H1 (cell line): ENCODE measurements around the gene PITRM1. TPM values are rescaled to one million over a fixed set of nuclear protein-coding genes. Genes with fewer than 3 reads are reported as not detected.

ENCODE experiments used
- CTCF ChIA-PET: fragments of 300-600 bp; sonication (Branson Sonifier 250); formaldehyde crosslinking; loops from one replicate; lab custom pipeline; 2021; ENCODE audit not compliant: partially characterized antibody; lab: Charles Lee
- POLR2A ChIA-PET: fragments of 300-600 bp; sonication (Branson Sonifier 250); formaldehyde crosslinking; loops from one replicate; lab custom pipeline; 2021; ENCODE audit warnings: inconsistent platforms; ENCODE audit not compliant: partially characterized antibody; lab: Charles Lee
- DNase-seq, 2 experiments: peaks; one replicate each; pipeline versions ENCODE4 v3.0.0 to v3.0.0-alpha.2; 2010 to 2022; ENCODE audit warnings: low spot score in 2 of 2, low read depth in 1 of 2, mixed read lengths in 1 of 2
- FAIRE-seq: peaks from 2 replicates; lab custom pipeline; 2011; peaks lifted over from hg19 to GRCh38; lab: Jason Lieb, UNC
- H2AFZ ChIP-seq: 2 replicates; pipeline ENCODE4 v1.8.1; 2012; ENCODE audit warnings: low read length, inconsistent platforms
- H2AK5ac ChIP-seq: 2 replicates; pipeline ENCODE4 v1.6.1; 2013; ENCODE audit warnings: low read depth, low read length
- H2BK120ac ChIP-seq: replicated peaks from 2 replicates; pipeline ENCODE3; 2013; ENCODE audit warnings: low read depth, low read length, inconsistent platforms
- H2BK12ac ChIP-seq: 2 replicates; pipeline ENCODE4 v1.6.1; 2013; ENCODE audit warnings: low read depth, low read length
- H2BK15ac ChIP-seq: 2 replicates; pipeline ENCODE4 v1.6.1; 2013; ENCODE audit warnings: low read length
- H2BK20ac ChIP-seq: 2 replicates; pipeline ENCODE4 v1.6.1; 2013; ENCODE audit warnings: low read length
- H2BK5ac ChIP-seq: 2 replicates; pipeline ENCODE4 v1.6.1; 2013; ENCODE audit warnings: low read depth, low read length
- H3K14ac ChIP-seq: 2 replicates; pipeline ENCODE4 v1.6.1; 2013; ENCODE audit warnings: inconsistent platforms; ENCODE audit not compliant: insufficient read length
- H3K18ac ChIP-seq: 2 replicates; pipeline ENCODE4 v1.6.1; 2013; ENCODE audit warnings: low read length; ENCODE audit errors: extremely low read depth
- H3K23ac ChIP-seq: 2 replicates; pipeline ENCODE4 v1.6.1; 2013; ENCODE audit warnings: inconsistent platforms; ENCODE audit not compliant: insufficient read length
- H3K23me2 ChIP-seq: 2 replicates; pipeline ENCODE4 v1.6.1; 2013; ENCODE audit warnings: low read depth, low read length
- H3K27ac ChIP-seq: 2 replicates; pipeline ENCODE4 v1.6.1; 2011; ENCODE audit warnings: low read depth, low read length, inconsistent platforms
- H3K27me3 ChIP-seq, 4 experiments: replicated peaks in 1 of 4; 1 replicate in 1 of 4; 2 replicates in 3 of 4; pipeline versions ENCODE4 v1.6.1 to v1.8.1; 2011 to 2013; ENCODE audit warnings: low read length in 3 of 4, mild to moderate bottlenecking in 3 of 4, inconsistent platforms in 2 of 4, mixed read lengths in 2 of 4, moderate library complexity in 1 of 4; ENCODE audit not compliant: control insufficient read depth in 3 of 4, insufficient read depth in 3 of 4; ENCODE audit errors: extremely low read depth in 1 of 4
- H3K36me3 ChIP-seq, 4 experiments: 2 replicates each; pipeline versions ENCODE4 v1.6.1 to v1.8.1; 2011 to 2013; ENCODE audit warnings: mild to moderate bottlenecking in 4 of 4, low read length in 3 of 4, moderate library complexity in 2 of 4, control low read depth in 1 of 4, inconsistent platforms in 1 of 4; ENCODE audit not compliant: insufficient read depth in 4 of 4, control insufficient read depth in 2 of 4
- H3K4ac ChIP-seq: replicated peaks from 2 replicates; pipeline ENCODE3; 2013; ENCODE audit warnings: low read length, low read depth, mixed read lengths, inconsistent platforms; ENCODE audit not compliant: insufficient read length
- H3K4me1 ChIP-seq, 4 experiments: replicated peaks in 1 of 4; 1 replicate in 1 of 4; 2 replicates in 3 of 4; pipeline versions ENCODE4 v1.6.1 to v1.8.1; 2011 to 2013; ENCODE audit warnings: low read length in 3 of 4, inconsistent platforms in 2 of 4, mixed read lengths in 1 of 4; ENCODE audit not compliant: insufficient read depth in 4 of 4, control insufficient read depth in 3 of 4
- H3K4me2 ChIP-seq, 2 experiments: 2 replicates each; pipeline versions ENCODE4 v1.6.1 to v1.8.1; 2011 to 2013; ENCODE audit warnings: low read depth in 2 of 2, low read length in 2 of 2, control low read depth in 1 of 2, inconsistent platforms in 1 of 2, mild to moderate bottlenecking in 1 of 2; ENCODE audit not compliant: insufficient read depth in 1 of 2
- H3K4me3 ChIP-seq, 4 experiments: fragments of 200-600, 300-600 bp in 1 of 4; sonication (generic), shearing (Covaris generic), sonication (Bioruptor Twin) in 1 of 4; 2 replicates each; pipeline versions ENCODE4 v1.5.1 to v1.8.1; 2011 to 2016; ENCODE audit warnings: low read length in 4 of 4, low read depth in 3 of 4, control low read depth in 2 of 4, inconsistent platforms in 2 of 4, mild to moderate bottlenecking in 2 of 4, mixed read lengths in 1 of 4, moderate library complexity in 1 of 4; ENCODE audit not compliant: insufficient read depth in 2 of 4; ENCODE audit errors: extremely low read depth in 1 of 4
- H3K56ac ChIP-seq: replicated peaks from 2 replicates; pipeline ENCODE3; 2013; ENCODE audit warnings: low read depth, mild to moderate bottlenecking, mixed read lengths, low read length, inconsistent platforms; ENCODE audit not compliant: insufficient read length
- H3K79me1 ChIP-seq: 2 replicates; pipeline ENCODE4 v1.6.1; 2013; ENCODE audit warnings: low read depth, low read length, control low read depth
- H3K79me2 ChIP-seq, 2 experiments: 2 replicates each; pipeline versions ENCODE4 v1.6.1 to v1.8.1; 2012 to 2013; ENCODE audit warnings: low read length in 2 of 2, mild to moderate bottlenecking in 2 of 2, inconsistent platforms in 1 of 2; ENCODE audit not compliant: insufficient read depth in 2 of 2, control insufficient read depth in 1 of 2
- H3K9ac ChIP-seq, 4 experiments: replicated peaks in 1 of 4; 1 replicate in 1 of 4; 2 replicates in 3 of 4; pipeline versions ENCODE4 v1.6.1 to v1.8.1; 2011 to 2013; ENCODE audit warnings: low read depth in 3 of 4, low read length in 3 of 4, control low read depth in 2 of 4, mild to moderate bottlenecking in 2 of 4, moderate library complexity in 2 of 4, inconsistent platforms in 1 of 4; ENCODE audit errors: extremely low read depth in 1 of 4
- H3K9me3 ChIP-seq, 2 experiments: 2 replicates each; pipeline versions ENCODE4 v1.6.1 to v1.8.1; 2012 to 2013; ENCODE audit warnings: mild to moderate bottlenecking in 2 of 2, moderate library complexity in 2 of 2, control low read depth in 1 of 2, inconsistent platforms in 1 of 2, low read depth in 1 of 2, low read length in 1 of 2, mixed read lengths in 1 of 2; ENCODE audit not compliant: insufficient read depth in 2 of 2
- H4K20me1 ChIP-seq, 2 experiments: replicated peaks in 1 of 2; 2 replicates each; pipeline versions ENCODE3 to v1.8.1; 2011 to 2013; ENCODE audit warnings: inconsistent platforms in 2 of 2, low read length in 2 of 2, mild to moderate bottlenecking in 1 of 2; ENCODE audit not compliant: insufficient read depth in 2 of 2, control insufficient read depth in 1 of 2
- H4K5ac ChIP-seq: 2 replicates; pipeline ENCODE4 v1.6.1; 2013; ENCODE audit warnings: low read length, low read depth, mixed read lengths, inconsistent platforms; ENCODE audit not compliant: insufficient read length
- H4K8ac ChIP-seq: 2 replicates; pipeline ENCODE4 v1.8.0; 2013; ENCODE audit warnings: mild to moderate bottlenecking, moderate library complexity, low read length, inconsistent platforms; ENCODE audit not compliant: insufficient read depth; ENCODE audit errors: extremely low read depth
- H4K91ac ChIP-seq: replicated peaks from 2 replicates; pipeline ENCODE3; 2013; ENCODE audit warnings: low read length, mixed read lengths, inconsistent platforms; ENCODE audit not compliant: insufficient read length
- CBX5 ChIP-seq: fragments of 300-800, 300-1000 bp; sonication (generic); IDR thresholded peaks from 2 replicates; pipeline ENCODE4 v1.7.1; 2016; ENCODE audit warnings: antibody characterized with exemption, low read length, low read depth
- WGBS, 2 experiments: shearing (Covaris generic) in 1 of 2; methylation state at CpG; one replicate each; pipeline versions ENCODE4 v1.1.6 to v1.1.7; 2013 to 2015; ENCODE audit warnings: low lambda C conversion rate in 2 of 2, mixed read lengths in 2 of 2, inconsistent platforms in 1 of 2, low coverage in 1 of 2, missing lambda C conversion rate in 1 of 2; ENCODE audit not compliant: insufficient replicate concordance in 2 of 2, insufficient coverage in 1 of 2, insufficient read length in 1 of 2; ENCODE audit errors: extremely low coverage in 1 of 2, missing lambda C conversion rate in 1 of 2; 5-methylcytosine and 5-hydroxymethylcytosine counted together
- polyA plus RNA-seq, 7 experiments: library from polyadenylated mRNA; depleted of rRNA in 3 of 7; stranded (reverse) in 5 of 7; unstranded in 2 of 7; fragments of >200 nt in 5 of 7; fragments of 200-250 nt in 2 of 7; gene quantifications; 1 replicate in 5 of 7; 2 replicates in 1 of 7; 4 replicates in 1 of 7; pipeline versions ENCODE4 v1.2.1 to v1.2.3, GENCODE V29; 2011 to 2013; ENCODE audit warnings: missing spikeins in 2 of 7, mixed read lengths in 2 of 7
- total RNA-seq: library from RNA; stranded (reverse); fragmentation: NEBNext Ultra II Directional; extraction: Animal tissue kit (Norgen Biotek cat#: 25700); gene quantifications from 2 replicates; pipeline ENCODE4 v1.2.1, GENCODE V29; 2021

The PITRM1 gene
- total and polyA plus RNA-seq, 2 of the 8 experiments (the other 6 are each of a cell fraction or from before 2014, with no cell fraction given): 18.6 to 31.5 TPM

GRCh38 chr10:3111621-3112163 is 60.9 kb downstream of the PITRM1 start:
- FAIRE-seq: no peak
- H2BK15ac ChIP-seq: no peak overlapping the region
- no peak overlapping the region for H3K4me3 ChIP-seq
- peaks cover 5 to 15% of the 10 kb centered on the region in 2 experiments for H4K20me1 ChIP-seq
- no peak overlapping the region for H2BK120ac ChIP-seq
- H3K27me3 ChIP-seq: no peaks in the 10 kb centered on the region
- no peak for TF ChIP-seq CBX5
- TF ChIP-seq, all 59 proteins: peak for 0
- Histone ChIP-seq H3K9me3 (no peaks in the 10 kb centered on the region), H3K4me1 (no peaks in the 10 kb centered on the region), H3K27ac (no peak overlapping the region), H2BK20ac (no peak overlapping the region), H2BK5ac (no peak overlapping the region), H3K9ac (no peak overlapping the region), H3K23me2 (no peaks in the 10 kb centered on the region; the same call in 1 of the 2 replicates), H3K23ac (no peak overlapping the region), H3K56ac (no peak overlapping the region), H4K5ac (no peak overlapping the region), H3K18ac (no peak overlapping the region), H2BK12ac (no peak overlapping the region), H2AFZ (no peak overlapping the region), H3K14ac (no peak overlapping the region), H3K79me1 (peaks cover 6% of the 10 kb centered on the region), H4K8ac (no peak overlapping the region), H3K4me2 (no peak overlapping the region), H3K4ac (no peak overlapping the region), H2AK5ac (no peak overlapping the region), H4K91ac (no peak overlapping the region), H3K79me2 (0 out of 4 replicates have a peak, but pooled peaks cover 0 to 3% of the 10 kb centered on the region in 2 experiments), H3K36me3 (peaks cover 29 to 84% (median 66%) of the 10 kb centered on the region in 4 experiments)
- WGBS, 2 experiments: 94% methylated on average over 15 of the region's 15 CpGs; no CpG with 5 or more reads in 1 of the 2 experiments
- DNase-seq: no peak
- ChIA-PET CTCF (interaction anchor here (1.0 to 1.2 kb wide), 2 partner anchors 8 to 52 kb away, joined by 3 read pairs; no protein-coding TSS in a partner anchor), POLR2A (interaction anchor here (0.9 to 3.9 kb wide), 4 partner anchors 10 to 436 kb away, joined by 3 to 18 read pairs (median 3); no protein-coding TSS in a partner anchor)
